Stomach (tissue), 9 donors: ENCODE measurements around the gene SEC22A. TPM values are rescaled to one million over a fixed set of nuclear protein-coding genes. Genes with fewer than 3 reads are reported as not detected.

Experiments
- DNase-seq, 2 donors: peaks; one replicate each; pipeline versions ENCODE4 v3.0.0 to v3.0.0-alpha.2; 2013 to 2019
- H3K27ac ChIP-seq, 5 donors: fragments of 200-600 bp in 4 of 5; sonication (generic) in 4 of 5; one replicate each; pipeline ENCODE4 v1.5.1; 2013 to 2019; ENCODE audit warnings: mild to moderate bottlenecking in 1 of 5, moderate library complexity in 1 of 5
- H3K27me3 ChIP-seq, 3 donors: fragments of 200-600 bp; sonication (generic); one replicate each; pipeline ENCODE4 v1.5.1; 2017 to 2019; ENCODE audit warnings: mixed run types in 1 of 3
- H3K36me3 ChIP-seq, 4 donors: fragments of 200-600 bp; sonication (generic); 1 replicate in 3 of 4; 2 replicates in 1 of 4; pipeline ENCODE4 v1.5.1; 2016 to 2019
- H3K4me1 ChIP-seq, 4 donors: fragments of 200-600 bp; sonication (generic); one replicate each; pipeline ENCODE4 v1.5.1; 2016 to 2019
- H3K4me3 ChIP-seq, 4 donors: fragments of 200-600 bp; sonication (generic) in 3 of 4; one replicate each; pipeline ENCODE4 v1.5.1; 2016 to 2019; ENCODE audit warnings: mild to moderate bottlenecking in 1 of 4
- H3K9me3 ChIP-seq, 4 donors: fragments of 200-600 bp; sonication (generic); one replicate each; pipeline ENCODE4 v1.5.1; 2016 to 2019
- EP300 ChIP-seq: sonication (generic); formaldehyde crosslinking; IDR thresholded peaks from one replicate; pipeline ENCODE4 v1.6.1; 2017; ENCODE audit warnings: antibody characterized with exemption
- POLR2A ChIP-seq, 4 donors: fragments of 450-650 bp; IDR thresholded peaks; one replicate each; pipeline ENCODE4 v1.6.1; 2016; ENCODE audit warnings: antibody characterized with exemption in 4 of 4, control low read depth in 2 of 4, mild to moderate bottlenecking in 1 of 4, moderate library complexity in 1 of 4
- POLR2AphosphoS5 ChIP-seq, 3 donors: sonication (generic); formaldehyde crosslinking; IDR thresholded peaks; one replicate each; pipeline ENCODE4 v1.6.1; 2016; ENCODE audit warnings: antibody characterized with exemption in 3 of 3
- WGBS, 5 donors: extraction: QIAGEN DNeasy Blood & Tissue Kit in 3 of 5; methylation state at CpG; one replicate each; pipeline versions ENCODE4 v1.1.5 to v1.1.7; 2013 to 2018; 5-methylcytosine and 5-hydroxymethylcytosine counted together
- intact Hi-C: fragments of 100-400 bp; cut with DNase I; formaldehyde crosslinking; loops from one replicate; pipeline ENCODE4 v1.15.1; 2023; ENCODE audit warnings: low total_unique reads
- polyA plus RNA-seq, 3 donors: library from polyadenylated mRNA; stranded (reverse); fragments of 200-250 nt; gene quantifications; one replicate each; pipeline ENCODE4 v1.2.3, GENCODE V29; 2013
- total RNA-seq, 5 donors: library from RNA; depleted of rRNA; stranded (reverse); fragments of >200 nt; gene quantifications; one replicate each; pipeline versions ENCODE4 v1.1.0 to v1.2.3, GENCODE V29; 2014 to 2016
- TF ChIP-seq, protein P1 (sequence below), 7 experiments: fragments of 450-650 bp in 4 of 7; fragments of 200-600 bp in 3 of 7; sonication (generic) in 3 of 7; IDR thresholded peaks; one replicate each; pipeline ENCODE4 v1.5.1; 2016 to 2019; ENCODE audit warnings: antibody characterized with exemption in 7 of 7, control low read depth in 2 of 7, mild to moderate bottlenecking in 1 of 7
- donor health status: healthy with polysubstance abuse.
- donor health status: Bipolar disorder and iron deficiency.
- donor health status: healthy.

SEC22A gene
- total and polyA plus RNA-seq, 8 donors, result 1.6 to 26.6 (median 6.7) TPM; not detected in 1

- H3K27ac ChIP-seq, result peak overlapping the region; percentile 65 to 87 (median 79)
- H3K9me3 ChIP-seq, result no peaks in the 10 kb centered on the region
- DNase-seq, result peak; percentile 72 to 80
- intact Hi-C loops, result no loop called here
- no peak for TF ChIP-seq POLR2A (IDR thresholded peaks at IDR 0.05)
- TF ChIP-seq POLR2AphosphoS5 (IDR thresholded peaks at IDR 0.05), result peak in 1 of 3 donors; percentile 15
- no peaks in the 10 kb centered on the region for H3K27me3 ChIP-seq
- WGBS, 5 donors, result 22 to 51% (median 36%) methylated on average over 3 to 4 of the region's 4 CpGs
- peaks cover 15 to 89% (median 76%) of the 10 kb centered on the region in 4 donors for H3K36me3 ChIP-seq
- peaks cover 40 to 57% (median 49%) of the 10 kb centered on the region in 4 donors for H3K4me1 ChIP-seq
- no peak overlapping the region for H3K4me3 ChIP-seq
These were observed 44.0 kb upstream of the SEC22A start for GRCh38 chr3:123157598-123158287.

DNA sequence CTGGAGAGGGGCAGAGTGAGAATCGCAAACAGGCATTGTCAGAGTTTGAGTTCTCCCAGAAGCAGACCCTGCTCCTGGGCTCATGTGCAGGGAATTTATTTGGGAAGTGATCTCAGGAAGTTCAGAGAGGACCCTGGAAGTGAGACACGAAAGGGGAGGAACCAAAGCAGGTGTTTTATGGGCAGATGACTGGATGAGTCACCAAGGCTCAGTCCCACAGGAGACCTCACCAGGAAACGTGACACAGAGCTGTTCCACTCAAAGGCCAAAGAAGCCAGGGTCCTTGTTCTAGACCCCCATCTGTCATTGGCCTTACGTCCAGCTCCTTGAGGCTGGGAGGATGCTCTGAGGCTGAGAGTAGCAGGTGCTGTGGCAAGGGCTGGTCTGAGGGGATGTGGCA lies 43.4 kb upstream of the SEC22A start:
- Histone ChIP-seq H3K27me3 (no peaks in the 10 kb centered on the region), H3K27ac (peak overlapping the region; percentile 44 to 80 (median 74)), H3K36me3 (peaks cover 17 to 89% (median 76%) of the 10 kb centered on the region in 4 donors), H3K4me1 (peaks cover 40 to 52% (median 49%) of the 10 kb centered on the region in 4 donors), H3K9me3 (no peaks in the 10 kb centered on the region), H3K4me3 (no peak overlapping the region)
- intact Hi-C loops, result no loop called here
- 56 to 71% (median 61%) methylated on average over 4 of the region's 4 CpGs for WGBS, 5 donors
- TF ChIP-seq, protein P1, sequence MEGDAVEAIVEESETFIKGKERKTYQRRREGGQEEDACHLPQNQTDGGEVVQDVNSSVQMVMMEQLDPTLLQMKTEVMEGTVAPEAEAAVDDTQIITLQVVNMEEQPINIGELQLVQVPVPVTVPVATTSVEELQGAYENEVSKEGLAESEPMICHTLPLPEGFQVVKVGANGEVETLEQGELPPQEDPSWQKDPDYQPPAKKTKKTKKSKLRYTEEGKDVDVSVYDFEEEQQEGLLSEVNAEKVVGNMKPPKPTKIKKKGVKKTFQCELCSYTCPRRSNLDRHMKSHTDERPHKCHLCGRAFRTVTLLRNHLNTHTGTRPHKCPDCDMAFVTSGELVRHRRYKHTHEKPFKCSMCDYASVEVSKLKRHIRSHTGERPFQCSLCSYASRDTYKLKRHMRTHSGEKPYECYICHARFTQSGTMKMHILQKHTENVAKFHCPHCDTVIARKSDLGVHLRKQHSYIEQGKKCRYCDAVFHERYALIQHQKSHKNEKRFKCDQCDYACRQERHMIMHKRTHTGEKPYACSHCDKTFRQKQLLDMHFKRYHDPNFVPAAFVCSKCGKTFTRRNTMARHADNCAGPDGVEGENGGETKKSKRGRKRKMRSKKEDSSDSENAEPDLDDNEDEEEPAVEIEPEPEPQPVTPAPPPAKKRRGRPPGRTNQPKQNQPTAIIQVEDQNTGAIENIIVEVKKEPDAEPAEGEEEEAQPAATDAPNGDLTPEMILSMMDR (IDR thresholded peaks at IDR 0.05), result no peak
- TF ChIP-seq POLR2A (IDR thresholded peaks at IDR 0.05), result no peak
- no peak for TF ChIP-seq EP300
- no peak for TF ChIP-seq POLR2AphosphoS5 (IDR thresholded peaks at IDR 0.05)
- no peak for DNase-seq

GRCh38 chr3:123158899-123159390 lies 42.8 kb upstream of the SEC22A start:
- 93 to 96% (median 96%) methylated on average over 10 of the region's 10 CpGs for WGBS, 5 donors
- H3K4me1 ChIP-seq, result peaks cover 40 to 48% (median 47%) of the 10 kb centered on the region in 4 donors
- TF ChIP-seq, protein P1 (IDR thresholded peaks at IDR 0.05), result no peak
- no peak for TF ChIP-seq EP300
- no peak for TF ChIP-seq POLR2A (IDR thresholded peaks at IDR 0.05)
- TF ChIP-seq POLR2AphosphoS5 (IDR thresholded peaks at IDR 0.05), result no peak
- H3K9me3 ChIP-seq, result no peaks in the 10 kb centered on the region
- intact Hi-C loops, result no loop called here
- H3K4me3 ChIP-seq, result no peak overlapping the region
- H3K36me3 ChIP-seq, result peaks cover 22 to 89% (median 78%) of the 10 kb centered on the region in 4 donors
- no peak for DNase-seq
- H3K27me3 ChIP-seq, result no peaks in the 10 kb centered on the region
- H3K27ac ChIP-seq, result peak overlapping the region; percentile 44 to 80 (median 74)

DNA sequence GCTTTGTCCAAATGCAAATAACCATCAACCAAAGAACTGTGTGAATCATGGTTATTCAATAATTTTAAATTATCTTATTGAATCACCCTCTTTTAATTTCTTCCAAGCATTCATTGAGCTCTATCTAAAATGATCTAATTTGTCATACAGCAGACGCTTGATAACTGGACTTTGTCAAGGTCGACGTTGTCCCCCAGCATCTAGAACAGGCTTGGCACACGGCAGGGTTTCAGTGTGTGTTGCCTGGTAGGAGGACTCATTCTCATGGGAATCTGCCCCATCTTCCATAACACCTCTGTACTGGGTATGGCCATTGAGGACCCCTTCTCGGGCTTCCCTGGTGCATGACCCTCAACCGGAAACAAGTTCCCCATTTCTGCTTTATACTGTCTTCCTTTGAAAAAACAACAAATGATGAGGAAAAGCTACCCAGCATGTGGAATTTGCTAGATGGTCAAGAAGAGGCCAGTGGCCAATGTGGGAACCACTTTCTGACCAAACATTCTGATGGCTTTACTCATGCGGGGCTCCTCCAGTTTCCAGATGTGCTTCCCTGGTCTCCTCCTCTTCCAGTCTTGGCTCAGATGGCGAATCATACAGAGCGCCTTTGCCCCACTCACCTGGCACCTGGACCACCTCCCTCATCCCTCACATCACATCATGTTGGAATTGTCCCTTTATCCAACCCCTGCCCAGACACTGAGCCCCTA lies 41.7 kb upstream of the SEC22A start:
- H3K27ac ChIP-seq, result no peak overlapping the region
- no peaks in the 10 kb centered on the region for H3K9me3 ChIP-seq
- WGBS, 5 donors, result 75 to 91% (median 90%) methylated on average over 9 of the region's 9 CpGs
- peaks cover 31 to 37% (median 36%) of the 10 kb centered on the region in 4 donors for H3K4me1 ChIP-seq
- H3K27me3 ChIP-seq, result no peaks in the 10 kb centered on the region
- no peak for TF ChIP-seq POLR2AphosphoS5 (IDR thresholded peaks at IDR 0.05)
- no peak for TF ChIP-seq EP300
- TF ChIP-seq, protein P1 (IDR thresholded peaks at IDR 0.05), result no peak
- no peak for TF ChIP-seq POLR2A (IDR thresholded peaks at IDR 0.05)
- peaks cover 33 to 89% (median 80%) of the 10 kb centered on the region in 4 donors for H3K36me3 ChIP-seq
- no peak overlapping the region for H3K4me3 ChIP-seq
- no peak for DNase-seq
- intact Hi-C loops, result no loop called here
